Measurements from ENCODE around the gene PROC.
"Not testable (repeated sequence)": the region's sequence is repeated elsewhere in the genome, so short reads cannot be mapped to it uniquely, and the experiment has no call there.

Gene PROC

GRCh38 chr2:127428057-127428814 is 10.0 kb downstream of the PROC start:
- no peak for DNase-seq

GRCh38 chr2:127428815-127429109 is 10.5 kb downstream of the PROC start:
- no peak for DNase-seq

GRCh38 chr2:127429291-127429690 is 11.1 kb downstream of the PROC start:
- no peak for DNase-seq

- DNase-seq: no peak
Observed at GRCh38 chr2:127429844-127430425, 11.7 kb downstream of the PROC start.

GRCh38 chr2:127431408-127432023 is 13.3 kb downstream of the PROC start:
- DNase-seq: no peak

- no peak for DNase-seq
Observed at GRCh38 chr2:127434515-127434914, 16.3 kb downstream of the PROC start.

- no peak for DNase-seq
Observed at GRCh38 chr2:127437056-127437455, 18.8 kb downstream of the PROC start.

- DNase-seq: no peak
Observed at GRCh38 chr2:127437781-127438726, 19.8 kb downstream of the PROC start.

- no peak for DNase-seq
Observed at GRCh38 chr2:127439343-127439742, 21.1 kb downstream of the PROC start.

GRCh38 chr2:127448526-127448925 is 30.3 kb downstream of the PROC start:
- DNase-seq: no peak

- DNase-seq: no peak
Observed at GRCh38 chr2:127449414-127449813, 31.2 kb downstream of the PROC start.

- no peak for DNase-seq
Observed at GRCh38 chr2:127449898-127450297, 31.7 kb downstream of the PROC start.

GRCh38 chr2:127451981-127452380 is 33.8 kb downstream of the PROC start:
- no peak for DNase-seq

GRCh38 chr2:127452423-127452822 is 34.2 kb downstream of the PROC start:
- DNase-seq: not testable (repeated sequence)

GRCh38 chr2:127453013-127453391 is 34.8 kb downstream of the PROC start:
- no peak for DNase-seq

- DNase-seq: no peak
Observed at GRCh38 chr2:127453392-127454171, 35.4 kb downstream of the PROC start.

GRCh38 chr2:127454595-127455565 is 36.7 kb downstream of the PROC start:
- DNase-seq: no peak

GRCh38 chr2:127455566-127456493 is 37.6 kb downstream of the PROC start:
- no peak for DNase-seq

- no peak for DNase-seq
Observed at GRCh38 chr2:127456960-127457359, 38.7 kb downstream of the PROC start.

- DNase-seq: no peak
Observed at GRCh38 chr2:127462461-127462860, 44.2 kb downstream of the PROC start.
